Measurements from ENCODE around the gene PMP22.

The PMP22 gene

GRCh38 chr17:15265131-15265530 lies at the start of gene PMP22:
PMP22 (minus strand) TSS chr17:15265326; CDS start chr17:15260727, 4,599 bp downstream.
- DNase-seq (ENCODE audit: low read depth, low spot score) = no peak

GRCh38 chr17:15311996-15312395 lies 46.9 kb upstream of the PMP22 start:
- DNase-seq (ENCODE audit: low read depth, low spot score) = no peak

GRCh38 chr17:15309793-15310192 lies 44.7 kb upstream of the PMP22 start:
- no peak for DNase-seq (ENCODE audit: low read depth, low spot score)

- DNase-seq (ENCODE audit: low read depth, low spot score) = no peak
These were observed 44.1 kb upstream of the PMP22 start for GRCh38 chr17:15309236-15309635.

- no peak for DNase-seq (ENCODE audit: low read depth, low spot score)
These were observed 43.6 kb upstream of the PMP22 start for GRCh38 chr17:15308758-15309157.

- no peak for DNase-seq (ENCODE audit: low read depth, low spot score)
These were observed 42.6 kb upstream of the PMP22 start for GRCh38 chr17:15307710-15308111.

GRCh38 chr17:15303851-15304250 lies 38.7 kb upstream of the PMP22 start:
- DNase-seq (ENCODE audit: low read depth, low spot score) = no peak

GRCh38 chr17:15303268-15303667 lies 38.1 kb upstream of the PMP22 start:
- DNase-seq (ENCODE audit: low read depth, low spot score) = no peak

- DNase-seq (ENCODE audit: low read depth, low spot score) = no peak
These were observed 36.7 kb upstream of the PMP22 start for GRCh38 chr17:15301845-15302244.

GRCh38 chr17:15298176-15298575 lies 33.0 kb upstream of the PMP22 start:
- no peak for DNase-seq (ENCODE audit: low read depth, low spot score)

GRCh38 chr17:15293558-15293957 lies 28.4 kb upstream of the PMP22 start:
- no peak for DNase-seq (ENCODE audit: low read depth, low spot score)

GRCh38 chr17:15291674-15292361 lies 26.7 kb upstream of the PMP22 start:
- DNase-seq (ENCODE audit: low read depth, low spot score) = no peak

- DNase-seq (ENCODE audit: low read depth, low spot score) = no peak
These were observed 25.5 kb upstream of the PMP22 start for GRCh38 chr17:15290605-15291004.

GRCh38 chr17:15289285-15290183 lies 24.4 kb upstream of the PMP22 start:
- DNase-seq (ENCODE audit: low read depth, low spot score) = no peak

GRCh38 chr17:15288859-15289258 lies 23.7 kb upstream of the PMP22 start:
- no peak for DNase-seq (ENCODE audit: low read depth, low spot score)

GRCh38 chr17:15287538-15288267 lies 22.6 kb upstream of the PMP22 start:
- DNase-seq (ENCODE audit: low read depth, low spot score) = no peak

- DNase-seq (ENCODE audit: low read depth, low spot score) = no peak
These were observed 20.3 kb upstream of the PMP22 start for GRCh38 chr17:15285466-15285865.

- no peak for DNase-seq (ENCODE audit: low read depth, low spot score)
These were observed 19.4 kb upstream of the PMP22 start for GRCh38 chr17:15284537-15284936.

- no peak for DNase-seq (ENCODE audit: low read depth, low spot score)
These were observed 19.0 kb upstream of the PMP22 start for GRCh38 chr17:15284107-15284506.

- no peak for DNase-seq (ENCODE audit: low read depth, low spot score)
These were observed 16.8 kb upstream of the PMP22 start for GRCh38 chr17:15281909-15282308.

- DNase-seq (ENCODE audit: low read depth, low spot score) = no peak
These were observed 13.9 kb upstream of the PMP22 start for GRCh38 chr17:15278924-15279477.

- no peak for DNase-seq (ENCODE audit: low read depth, low spot score)
These were observed 13.3 kb upstream of the PMP22 start for GRCh38 chr17:15278380-15278779.

All from brain pericyte (primary cell).